Measurements from ENCODE around the gene MAGI2. TPM values are rescaled to one million over a fixed set of nuclear protein-coding genes. Genes with fewer than 3 reads are reported as not detected.

The MAGI2 gene
- total RNA-seq, 4 donors from 2014 or later = 7.8 to 44.7 (median 21.1) TPM

DNA sequence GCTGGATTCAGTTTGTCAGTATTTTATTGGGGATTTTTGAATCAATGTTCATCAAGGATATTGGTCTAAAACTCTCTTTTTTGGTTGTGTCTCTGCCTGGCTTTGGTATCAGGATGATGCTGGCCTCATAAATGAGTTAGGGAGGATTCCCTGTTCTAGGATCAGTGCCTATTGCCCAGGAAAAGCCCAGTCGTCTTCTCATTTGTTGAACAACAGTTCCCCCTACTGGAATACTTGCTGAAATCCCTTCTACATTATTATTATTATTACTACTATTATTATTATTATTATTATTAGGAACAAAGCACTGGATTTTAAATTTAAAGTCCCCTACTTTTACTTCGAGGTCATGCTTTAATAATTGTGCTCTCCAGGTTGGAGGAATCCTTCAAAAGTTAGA, 528.9 kb downstream of the MAGI2 start:
- TF ChIP-seq CTCF (IDR thresholded peaks at IDR 0.05) (peak in 2 of 4 experiments; percentile 5 to 10), POLR2AphosphoS5 (IDR thresholded peaks at IDR 0.05) (no peak)
- WGBS, 2 donors (ENCODE audit: low coverage in 1 of 2) = 16 to 24% methylated on average over 2 of the region's 2 CpGs
- Histone ChIP-seq H3K4me3 (no peak overlapping the region), H3K4me1 (no peaks in the 10 kb centered on the region), H3K27ac (no peak overlapping the region), H3K27me3 (no peaks in the 10 kb centered on the region), H3K36me3 (no peaks in the 10 kb centered on the region), H3K9me3 (no peaks in the 10 kb centered on the region)
- ATAC-seq = no peak

DNA sequence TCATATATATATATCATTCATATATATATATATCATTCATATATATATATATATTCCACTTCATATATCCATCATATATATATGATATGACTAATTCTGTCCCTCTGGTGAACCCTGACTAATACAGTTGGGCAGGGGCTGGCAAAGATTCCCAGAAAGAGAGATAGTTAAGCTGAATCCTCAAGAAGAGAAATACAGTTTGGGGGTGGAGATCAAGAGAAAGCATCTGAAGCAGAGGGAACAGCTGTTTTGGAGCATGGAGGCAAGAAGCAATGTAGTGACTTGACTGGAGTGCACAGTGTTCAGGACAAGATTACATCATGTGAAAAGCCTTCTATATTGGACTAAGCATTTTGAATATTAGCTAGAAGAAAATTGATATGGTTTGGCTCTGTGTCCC, 540.7 kb downstream of the MAGI2 start:
- Histone ChIP-seq H3K4me3 (no peak overlapping the region), H3K27ac (no peak overlapping the region), H3K27me3 (no peaks in the 10 kb centered on the region), H3K36me3 (no peaks in the 10 kb centered on the region), H3K4me1 (no peaks in the 10 kb centered on the region), H3K9me3 (no peaks in the 10 kb centered on the region)
- TF ChIP-seq POLR2AphosphoS5 (IDR thresholded peaks at IDR 0.05) = no peak
- TF ChIP-seq EP300 (IDR thresholded peaks at IDR 0.05) = no peak
- no peak for TF ChIP-seq CTCF (IDR thresholded peaks at IDR 0.05)
- no peak for TF ChIP-seq POLR2A (IDR thresholded peaks at IDR 0.05)
- ATAC-seq = no peak

- Histone ChIP-seq H3K36me3 (no peaks in the 10 kb centered on the region), H3K4me3 (no peak overlapping the region), H3K27ac (no peak overlapping the region), H3K9me3 (no peaks in the 10 kb centered on the region), H3K4me1 (no peaks in the 10 kb centered on the region), H3K27me3 (no peaks in the 10 kb centered on the region)
- TF ChIP-seq CTCF (IDR thresholded peaks at IDR 0.05) (no peak), POLR2AphosphoS5 (IDR thresholded peaks at IDR 0.05) (no peak), EP300 (IDR thresholded peaks at IDR 0.05) (no peak), POLR2A (IDR thresholded peaks at IDR 0.05) (no peak)
- ATAC-seq = no peak
- WGBS, 2 donors (ENCODE audit: low coverage in 1 of 2) = 92 to 100% methylated on average over 1 of the region's 1 CpG
These were observed 546.7 kb downstream of the MAGI2 start for GRCh38 chr7:78906735-78907134.

- Histone ChIP-seq H3K9me3 (no peaks in the 10 kb centered on the region), H3K4me3 (no peak overlapping the region), H3K27me3 (no peaks in the 10 kb centered on the region), H3K4me1 (no peaks in the 10 kb centered on the region), H3K27ac (no peak overlapping the region), H3K36me3 (no peaks in the 10 kb centered on the region)
- ATAC-seq = no peak
- TF ChIP-seq CTCF (IDR thresholded peaks at IDR 0.05) (no peak), POLR2A (IDR thresholded peaks at IDR 0.05) (no peak), EP300 (IDR thresholded peaks at IDR 0.05) (no peak), POLR2AphosphoS5 (IDR thresholded peaks at IDR 0.05) (no peak)
These were observed 548.0 kb downstream of the MAGI2 start for GRCh38 chr7:78905436-78905835.

- no peaks in the 10 kb centered on the region for H3K36me3 ChIP-seq
- no peak for TF ChIP-seq POLR2AphosphoS5 (IDR thresholded peaks at IDR 0.05)
- no peak for TF ChIP-seq CTCF (IDR thresholded peaks at IDR 0.05)
- no peak for TF ChIP-seq EP300 (IDR thresholded peaks at IDR 0.05)
- TF ChIP-seq POLR2A (IDR thresholded peaks at IDR 0.05) = no peak
- no peak overlapping the region for H3K27ac ChIP-seq
- WGBS, 2 donors (ENCODE audit: low coverage in 1 of 2) = 53 to 77% methylated on average over 2 of the region's 2 CpGs
- no peak for ATAC-seq
- H3K27me3 ChIP-seq = no peaks in the 10 kb centered on the region
- no peaks in the 10 kb centered on the region for H3K4me1 ChIP-seq
- no peak overlapping the region for H3K4me3 ChIP-seq
- no peaks in the 10 kb centered on the region for H3K9me3 ChIP-seq
These were observed 548.5 kb downstream of the MAGI2 start for GRCh38 chr7:78904983-78905382.
